Mesothelial cell of epicardium (in vitro differentiated cells): ENCODE data around the gene FOXC1. TPM values are rescaled to one million over a fixed set of nuclear protein-coding genes. Genes with fewer than 3 reads are reported as not detected.

Experiments
- DNase-seq, 2 experiments: peaks; one replicate each; pipeline ENCODE4 v3.0.0; 2021; ENCODE audit warnings: low spot score in 2 of 2; ENCODE audit not compliant: unreplicated experiment in 2 of 2
- H3K27ac Mint-ChIP-seq: 2 replicates; pipeline ENCODE4 v1.8.0; 2021; ENCODE audit warnings: mixed read lengths
- H3K27me3 Mint-ChIP-seq: 2 replicates; pipeline ENCODE4 v1.8.0; 2021; ENCODE audit warnings: low read depth, mixed read lengths
- H3K36me3 Mint-ChIP-seq: 2 replicates; pipeline ENCODE4 v1.8.0; 2021; ENCODE audit warnings: mixed read lengths
- H3K4me1 Mint-ChIP-seq: 2 replicates; pipeline ENCODE4 v1.8.0; 2021; ENCODE audit warnings: mixed read lengths
- H3K4me3 Mint-ChIP-seq: 2 replicates; pipeline ENCODE4 v1.8.0; 2021; ENCODE audit warnings: mild to moderate bottlenecking, moderate library complexity, mixed read lengths
- H3K9me3 Mint-ChIP-seq: 2 replicates; pipeline ENCODE4 v1.8.0; 2021; ENCODE audit warnings: mixed read lengths
- total RNA-seq: library from RNA; stranded (reverse); gene quantifications from 3 replicates; pipeline ENCODE4 v1.2.1, GENCODE V29; 2021
- TF ChIP-seq, protein P1 (sequence below): fragments of 200-600 bp; sonication (generic); IDR thresholded peaks from one replicate; pipeline ENCODE4 v1.5.0; 2021; ENCODE audit warnings: antibody characterized with exemption; ENCODE audit not compliant: unreplicated experiment

Gene FOXC1
- total RNA-seq, 1 donor from 2014 or later: 50.5 TPM

DNA sequence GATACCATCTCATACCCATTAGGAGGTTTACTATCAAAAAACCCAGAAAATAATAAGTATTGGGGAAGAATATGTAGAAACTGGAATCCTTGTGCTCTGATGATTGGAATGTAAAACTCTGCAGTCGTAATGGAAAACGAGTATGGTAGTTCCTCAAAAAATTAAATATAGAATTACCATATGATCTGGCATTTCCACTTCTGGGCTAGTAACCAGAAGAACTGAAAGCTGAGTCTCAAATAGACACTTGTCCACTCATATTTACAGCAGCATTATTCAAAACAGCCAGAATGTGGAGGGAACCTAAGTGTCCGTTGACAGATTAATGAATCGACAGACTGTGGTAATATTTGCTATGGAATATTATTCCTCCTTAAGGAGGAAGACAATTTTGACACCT lies 44.3 kb downstream of the FOXC1 start:
- Mint-ChIP-seq H3K9me3 (no peaks in the 10 kb centered on the region), H3K27ac (no peak overlapping the region)

DNA sequence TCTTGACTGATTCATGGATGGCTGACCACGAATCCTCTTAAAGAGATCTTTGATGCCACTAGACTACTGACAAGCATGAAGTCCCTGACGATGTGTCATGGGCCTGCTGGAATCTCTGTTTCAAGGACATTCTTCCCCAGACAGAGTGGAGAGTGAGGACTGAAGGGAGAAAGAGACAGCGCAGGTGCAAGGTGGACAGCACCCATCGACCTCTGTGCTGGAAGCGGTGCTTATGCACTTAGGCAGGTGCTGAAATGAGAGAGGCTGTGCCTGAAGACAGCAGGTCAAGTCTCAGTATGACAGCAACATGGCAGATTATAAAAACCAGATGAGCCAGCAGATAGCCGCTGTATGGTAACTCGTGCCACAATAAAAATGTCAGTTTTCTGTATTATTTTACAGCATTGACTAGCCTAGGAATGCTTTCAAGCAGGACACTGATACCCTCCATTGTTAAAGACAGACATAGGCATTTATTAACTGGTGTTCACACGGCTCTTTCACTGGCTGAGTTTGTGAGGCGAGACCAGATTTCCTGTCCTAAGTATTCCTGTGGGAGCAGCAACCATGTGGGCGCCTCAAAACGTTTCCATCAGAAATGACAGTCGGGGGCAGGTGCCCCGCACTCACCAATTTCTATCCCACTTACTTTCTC lies 47.5 kb downstream of the FOXC1 start:
- no peak for DNase-seq
- peaks cover 18% of the 10 kb centered on the region for H3K4me1 Mint-ChIP-seq
- H3K9me3 Mint-ChIP-seq: no peaks in the 10 kb centered on the region
- no peaks in the 10 kb centered on the region for H3K27me3 Mint-ChIP-seq
- TF ChIP-seq, protein P1, sequence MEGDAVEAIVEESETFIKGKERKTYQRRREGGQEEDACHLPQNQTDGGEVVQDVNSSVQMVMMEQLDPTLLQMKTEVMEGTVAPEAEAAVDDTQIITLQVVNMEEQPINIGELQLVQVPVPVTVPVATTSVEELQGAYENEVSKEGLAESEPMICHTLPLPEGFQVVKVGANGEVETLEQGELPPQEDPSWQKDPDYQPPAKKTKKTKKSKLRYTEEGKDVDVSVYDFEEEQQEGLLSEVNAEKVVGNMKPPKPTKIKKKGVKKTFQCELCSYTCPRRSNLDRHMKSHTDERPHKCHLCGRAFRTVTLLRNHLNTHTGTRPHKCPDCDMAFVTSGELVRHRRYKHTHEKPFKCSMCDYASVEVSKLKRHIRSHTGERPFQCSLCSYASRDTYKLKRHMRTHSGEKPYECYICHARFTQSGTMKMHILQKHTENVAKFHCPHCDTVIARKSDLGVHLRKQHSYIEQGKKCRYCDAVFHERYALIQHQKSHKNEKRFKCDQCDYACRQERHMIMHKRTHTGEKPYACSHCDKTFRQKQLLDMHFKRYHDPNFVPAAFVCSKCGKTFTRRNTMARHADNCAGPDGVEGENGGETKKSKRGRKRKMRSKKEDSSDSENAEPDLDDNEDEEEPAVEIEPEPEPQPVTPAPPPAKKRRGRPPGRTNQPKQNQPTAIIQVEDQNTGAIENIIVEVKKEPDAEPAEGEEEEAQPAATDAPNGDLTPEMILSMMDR: no peak
- no peak overlapping the region for H3K4me3 Mint-ChIP-seq
- peaks cover 7% of the 10 kb centered on the region for H3K36me3 Mint-ChIP-seq
- peak overlapping the region; percentile 22 for H3K27ac Mint-ChIP-seq

More for the DNA sequence above, 44.3 kb downstream of the FOXC1 start:
- H3K4me3 Mint-ChIP-seq: no peak overlapping the region
- TF ChIP-seq, protein P1: no peak
- no peak for DNase-seq
- peaks cover 12% of the 10 kb centered on the region for H3K4me1 Mint-ChIP-seq
- no peaks in the 10 kb centered on the region for H3K27me3 Mint-ChIP-seq
- peaks cover 7% of the 10 kb centered on the region for H3K36me3 Mint-ChIP-seq

DNA sequence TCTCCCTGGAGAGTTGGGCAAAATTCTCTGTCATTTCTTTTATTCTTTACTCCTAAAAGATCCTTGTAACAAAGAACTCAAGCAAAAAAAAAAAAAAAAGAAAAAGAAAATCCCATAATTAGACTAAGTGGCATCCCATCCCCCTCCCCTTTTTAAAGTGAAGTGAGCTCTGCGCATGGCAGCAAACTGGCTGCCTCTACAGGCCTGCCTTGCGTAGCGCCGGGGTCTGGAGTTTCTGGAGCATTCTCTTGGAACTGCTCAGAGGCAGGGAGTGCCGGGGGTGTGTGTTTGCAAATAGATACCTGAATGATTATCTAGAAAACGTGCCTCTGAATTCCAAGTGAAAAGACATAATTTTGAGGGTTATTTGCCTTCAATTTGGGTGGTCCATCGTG lies 48.1 kb downstream of the FOXC1 start:
- H3K36me3 Mint-ChIP-seq: peaks cover 7% of the 10 kb centered on the region
- H3K9me3 Mint-ChIP-seq: no peaks in the 10 kb centered on the region
- TF ChIP-seq, protein P1: no peak
- no peak for DNase-seq
- H3K4me1 Mint-ChIP-seq: peaks cover 24% of the 10 kb centered on the region
- H3K27ac Mint-ChIP-seq: no peak overlapping the region
- H3K27me3 Mint-ChIP-seq: no peaks in the 10 kb centered on the region
- H3K4me3 Mint-ChIP-seq: no peak overlapping the region

DNA sequence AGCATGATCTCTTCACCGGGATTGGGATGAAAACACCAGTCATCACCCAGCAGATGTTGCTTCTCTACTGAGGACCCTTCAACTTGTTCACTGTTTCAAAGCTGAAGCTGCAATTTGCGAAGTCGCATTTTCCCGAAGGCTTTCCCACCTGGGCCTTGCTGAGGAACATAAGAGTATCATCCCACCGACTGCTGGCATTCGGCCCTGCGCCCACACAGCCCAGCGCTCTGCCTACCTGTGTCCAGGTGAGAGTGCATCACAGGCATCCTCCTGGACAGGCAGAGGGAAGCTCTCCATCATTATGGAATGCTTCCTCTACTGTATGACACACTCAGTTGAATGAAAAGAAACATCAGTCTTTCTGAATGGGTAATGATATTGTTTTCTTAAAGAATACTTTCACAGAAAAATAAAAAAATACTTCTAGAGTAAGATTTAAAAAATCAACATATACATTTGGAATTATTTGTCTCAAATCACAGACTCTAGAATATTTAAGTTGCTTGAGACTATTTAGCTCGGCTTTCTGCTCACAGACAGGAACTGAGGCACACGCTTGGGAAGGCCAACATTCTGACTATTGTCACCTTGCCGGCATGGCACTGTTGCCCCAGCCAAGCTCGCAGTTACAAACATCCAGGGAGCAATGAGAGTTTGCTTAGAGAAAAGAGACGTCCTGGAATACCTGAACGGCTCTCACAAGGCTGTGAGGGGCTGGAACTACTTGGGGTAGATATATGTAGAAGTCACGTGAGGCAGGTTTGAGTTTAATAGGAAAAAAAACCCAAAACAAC lies 48.7 kb downstream of the FOXC1 start:
- Mint-ChIP-seq H3K4me3 (no peak overlapping the region), H3K9me3 (no peaks in the 10 kb centered on the region), H3K27ac (no peak overlapping the region), H3K36me3 (peaks cover 3% of the 10 kb centered on the region), H3K27me3 (no peaks in the 10 kb centered on the region), H3K4me1 (peaks cover 26% of the 10 kb centered on the region)
- TF ChIP-seq, protein P1: no peak
- no peak for DNase-seq

DNA sequence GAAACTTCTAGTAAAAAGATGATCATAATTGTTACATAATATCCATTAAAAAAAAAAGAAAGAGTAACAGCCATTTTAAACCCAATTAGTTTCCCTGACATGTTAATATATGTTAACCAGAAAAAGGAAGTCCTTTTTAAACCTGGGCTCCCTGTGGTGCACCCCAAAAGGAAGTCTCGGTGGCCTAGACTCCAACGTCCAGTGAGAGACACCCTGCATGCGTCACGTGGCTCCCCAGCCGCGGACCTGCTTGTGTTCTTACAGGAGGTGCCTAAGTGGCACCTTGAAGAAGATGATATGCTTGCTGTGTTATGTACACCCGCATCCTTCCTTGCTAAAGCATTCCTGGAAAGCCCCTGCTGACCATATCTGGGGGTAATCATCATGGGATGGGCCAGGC lies 50.1 kb downstream of the FOXC1 start:
- peaks cover 3% of the 10 kb centered on the region for H3K36me3 Mint-ChIP-seq

More for the DNA sequence above, 50.1 kb downstream of the FOXC1 start:
- Mint-ChIP-seq H3K27me3 (no peaks in the 10 kb centered on the region), H3K4me3 (no peak overlapping the region), H3K27ac (no peak overlapping the region), H3K4me1 (peaks cover 33% of the 10 kb centered on the region), H3K9me3 (no peaks in the 10 kb centered on the region)
- TF ChIP-seq, protein P1: no peak
- no peak for DNase-seq
